Suprapubic skin (tissue), 3 donors: ENCODE results near the gene WNT7A.

Experiments
- CTCF ChIP-seq, 2 donors: fragments of 200-600 bp in 1 of 2; fragments of 450-650 bp in 1 of 2; sonication (generic) in 1 of 2; IDR thresholded peaks; one replicate each; pipeline ENCODE4 v1.5.1; 2016 to 2019; ENCODE audit warnings: antibody characterized with exemption in 2 of 2, mild to moderate bottlenecking in 1 of 2, moderate library complexity in 1 of 2
- POLR2A ChIP-seq, 2 donors: fragments of 450-650 bp; IDR thresholded peaks; one replicate each; pipeline ENCODE4 v1.6.1; 2017; ENCODE audit warnings: antibody characterized with exemption in 2 of 2, mild to moderate bottlenecking in 2 of 2, moderate library complexity in 2 of 2

- TF ChIP-seq CTCF (IDR thresholded peaks at IDR 0.05) (no peak), POLR2A (IDR thresholded peaks at IDR 0.05) (no peak)
Measured at GRCh38 chr3:13821126-13821525, 58.7 kb downstream of the WNT7A start.
